Stimulated activated CD4-positive, alpha-beta T cell treated with anti-CD3 and anti-CD28 coated beads, Interleukin-2, amount 100 ng/mL, for 24 hours (primary cell): Measurements from ENCODE around the gene LARP4B.

Experiments
- DNase-seq, 2 donors: peaks; one replicate each; pipeline ENCODE4 v3.0.0-alpha.2; 2020

LARP4B gene

DNA sequence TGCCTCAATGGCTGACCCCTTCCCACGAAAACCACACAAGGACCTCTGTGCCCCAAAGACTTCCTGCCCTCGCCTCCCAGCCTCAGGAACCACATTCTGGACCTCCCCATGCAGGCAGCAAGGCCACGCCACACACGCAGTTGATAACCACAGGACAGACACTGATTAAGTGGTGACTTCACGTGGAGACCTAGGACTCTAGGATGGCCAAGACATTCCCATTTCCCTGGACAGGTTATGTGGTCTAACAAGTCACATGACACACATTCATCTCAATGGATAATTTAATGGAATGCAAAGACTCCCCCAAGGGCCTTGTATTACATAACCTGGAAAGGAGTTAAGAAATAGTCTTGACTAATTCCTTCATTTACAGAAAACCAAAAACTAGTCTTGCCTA, 110.2 kb downstream of the LARP4B start:
- DNase-seq, result no peak

DNA sequence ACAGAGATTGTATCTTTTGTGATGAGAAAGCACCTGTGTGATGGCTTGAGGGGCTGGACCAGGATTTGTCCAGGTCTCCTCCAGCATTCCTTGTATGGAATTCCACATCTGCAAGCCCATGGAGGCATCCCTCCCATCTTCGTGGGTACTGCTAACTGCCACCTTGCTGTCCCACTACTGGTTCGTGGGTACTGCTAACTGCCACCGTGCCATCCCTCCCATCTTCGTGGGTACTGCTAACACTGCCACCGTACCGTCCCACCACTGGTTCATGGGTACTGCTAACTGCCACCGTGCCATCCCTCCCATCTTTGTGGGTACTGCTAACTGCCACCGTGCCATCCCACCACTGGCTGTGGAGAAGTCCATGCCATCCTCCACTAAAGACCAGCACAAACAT, 111.7 kb downstream of the LARP4B start:
- DNase-seq, result no peak

DNA sequence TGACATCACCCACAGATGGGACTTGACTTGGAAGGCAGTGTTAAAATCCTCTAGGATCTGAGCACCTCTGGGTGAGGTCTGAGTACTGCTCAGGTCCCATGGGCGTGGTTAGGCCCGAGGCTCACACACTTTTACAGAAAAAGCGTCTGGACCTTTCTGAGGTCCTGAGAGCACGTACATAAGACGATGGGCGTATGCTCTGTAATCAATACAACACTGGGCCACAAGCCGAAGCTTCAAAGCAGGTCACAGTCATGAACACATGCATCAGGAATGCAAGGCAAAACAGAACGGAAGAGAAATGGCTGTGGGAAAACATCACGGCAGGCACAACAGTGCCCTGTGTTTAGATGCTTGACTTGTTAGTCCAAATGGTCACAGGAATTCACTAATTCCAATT, 112.2 kb downstream of the LARP4B start:
- DNase-seq, result no peak

DNA sequence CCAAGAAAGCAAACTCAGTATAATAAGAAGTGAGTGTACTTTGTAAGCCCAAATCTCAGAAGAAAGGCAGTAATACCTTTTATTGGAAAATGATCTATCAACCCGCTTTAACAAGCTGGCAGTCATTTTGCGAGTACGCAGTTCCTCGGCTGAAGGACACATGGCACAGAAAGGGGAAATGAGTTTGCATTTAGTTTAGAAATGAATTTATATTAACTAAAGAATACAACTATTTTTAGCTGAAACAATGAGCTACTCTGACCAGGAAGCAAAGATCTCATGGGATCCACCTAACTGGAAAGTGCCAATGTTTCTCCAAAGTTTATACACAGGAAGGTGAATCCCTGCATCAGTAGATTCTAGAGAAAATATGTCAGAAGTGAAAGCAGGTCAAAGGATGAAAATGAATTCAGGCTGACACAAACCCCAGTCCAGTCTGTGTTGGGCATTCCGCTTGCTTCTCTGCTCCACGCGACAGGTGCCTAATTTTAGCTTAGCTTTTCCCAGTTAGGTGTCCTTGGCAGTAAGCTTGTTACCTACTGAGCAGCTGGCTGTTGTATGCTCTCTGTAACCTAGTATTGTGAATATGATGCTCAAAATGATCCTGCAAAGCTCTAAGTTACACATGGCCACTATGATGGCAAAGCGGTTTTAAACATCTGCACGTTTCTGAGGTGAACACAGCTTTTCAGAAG, 112.8 kb downstream of the LARP4B start:
- DNase-seq, result no peak

DNA sequence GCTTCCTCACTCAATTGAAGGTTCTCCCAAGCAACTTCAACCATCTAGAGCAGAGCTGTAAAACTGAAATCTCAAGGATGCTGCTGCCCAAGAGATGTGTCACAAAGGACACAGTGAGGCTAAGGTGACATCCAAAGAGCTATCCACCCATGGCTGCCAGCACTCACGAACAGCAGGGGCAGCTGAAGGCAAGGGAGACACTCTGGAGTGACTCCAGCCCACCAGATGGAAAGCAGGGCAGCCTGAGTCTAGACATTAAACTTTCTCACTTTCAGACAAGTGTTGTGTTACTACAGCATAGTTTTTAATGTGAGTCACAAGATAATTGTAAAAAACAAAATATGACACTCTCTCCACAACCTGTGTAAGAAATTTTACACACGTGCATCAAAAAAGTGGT, 113.5 kb downstream of the LARP4B start:
- no peak for DNase-seq

DNA sequence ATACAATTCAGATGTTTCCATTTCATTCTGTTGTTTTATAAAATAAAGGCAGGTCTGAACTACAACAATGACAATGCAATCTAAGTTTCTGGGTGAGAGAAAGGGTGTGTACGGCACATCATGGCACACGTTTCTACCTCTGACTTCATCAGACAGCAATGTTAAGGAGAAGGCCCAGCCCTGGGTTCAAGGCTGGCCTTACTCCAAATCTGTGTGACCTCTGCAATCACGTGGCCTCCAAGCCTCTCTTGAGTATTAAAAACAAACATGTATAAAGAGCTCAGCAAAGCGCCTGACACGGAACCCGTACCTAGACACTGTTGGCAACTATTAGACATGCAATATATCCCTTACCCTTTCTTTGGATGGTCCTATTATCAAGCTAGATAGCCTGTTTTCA, 114.1 kb downstream of the LARP4B start:
- DNase-seq, result no peak

DNA sequence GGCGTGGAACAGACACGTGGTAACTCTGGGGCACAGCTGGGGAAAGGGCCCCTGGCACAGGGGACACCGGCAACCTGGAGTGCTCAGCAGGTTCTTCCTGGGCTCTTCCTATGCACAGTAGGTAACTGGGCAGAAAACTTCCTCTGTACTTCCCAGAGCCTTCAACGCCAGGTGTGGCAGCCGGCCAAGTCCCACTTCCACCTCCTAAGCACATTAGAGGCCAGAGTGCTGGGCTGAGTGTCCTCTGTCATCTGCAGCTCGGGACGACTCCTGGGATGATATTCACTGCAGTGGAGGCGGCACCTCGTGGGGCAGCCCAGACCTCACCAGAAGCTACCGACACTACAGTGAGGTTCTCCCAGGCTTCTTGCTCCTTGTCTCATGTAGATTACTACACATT, 114.5 kb downstream of the LARP4B start:
- DNase-seq, result no peak

DNA sequence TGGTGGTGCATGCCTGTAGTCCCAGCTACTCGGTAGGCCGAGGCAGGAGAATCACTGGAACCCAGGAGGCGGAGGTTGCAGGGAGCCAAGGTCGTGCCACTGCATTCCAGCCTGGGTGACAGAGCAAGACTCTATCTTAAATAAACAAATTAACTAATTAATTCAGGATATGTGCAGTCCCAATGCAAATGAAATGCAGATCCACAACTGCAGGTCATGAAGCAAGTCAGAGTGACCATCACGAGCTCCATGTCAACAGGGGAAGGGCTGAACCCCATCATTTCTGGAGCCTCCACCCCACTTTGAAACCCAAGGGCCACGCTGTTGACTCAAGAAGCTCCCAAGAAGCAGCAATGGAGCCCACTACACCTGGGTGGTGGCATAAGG, 115.4 kb downstream of the LARP4B start:
- no peak for DNase-seq

DNA sequence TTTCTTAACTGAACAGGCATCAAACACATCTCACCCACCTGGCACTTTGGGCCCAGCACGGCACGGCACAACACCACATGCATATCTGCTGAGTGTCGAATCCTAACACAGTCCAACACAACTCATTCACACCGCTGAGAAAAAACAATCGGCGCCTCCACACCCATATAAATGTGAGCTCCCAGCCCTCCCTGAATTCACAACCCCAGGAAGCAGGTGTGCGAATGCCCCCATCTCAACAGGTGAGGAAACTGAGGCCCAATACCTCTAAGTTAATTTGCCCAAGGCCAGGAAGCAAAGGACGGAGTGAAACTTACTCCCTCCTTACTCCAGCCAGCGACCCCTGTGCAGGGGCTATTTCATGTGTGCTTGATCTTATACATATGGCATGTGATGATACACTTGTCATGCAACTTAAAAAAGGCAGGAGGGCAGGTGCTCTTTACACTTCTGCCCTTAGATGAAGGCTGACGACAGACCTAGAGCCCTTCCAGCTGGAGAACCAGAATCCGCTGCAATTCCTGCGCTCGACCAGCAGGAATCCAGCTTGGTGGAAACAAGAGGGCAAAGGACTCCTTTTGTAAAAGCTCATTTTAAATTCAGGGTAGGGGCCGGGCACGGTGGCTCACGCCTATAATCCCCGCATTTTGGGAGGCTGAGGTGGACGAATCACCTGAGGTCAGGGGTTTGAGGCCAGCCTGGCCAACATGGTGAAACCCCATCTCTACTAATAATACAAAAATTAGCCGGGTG, 116.0 kb downstream of the LARP4B start:
- DNase-seq, result no peak

DNA sequence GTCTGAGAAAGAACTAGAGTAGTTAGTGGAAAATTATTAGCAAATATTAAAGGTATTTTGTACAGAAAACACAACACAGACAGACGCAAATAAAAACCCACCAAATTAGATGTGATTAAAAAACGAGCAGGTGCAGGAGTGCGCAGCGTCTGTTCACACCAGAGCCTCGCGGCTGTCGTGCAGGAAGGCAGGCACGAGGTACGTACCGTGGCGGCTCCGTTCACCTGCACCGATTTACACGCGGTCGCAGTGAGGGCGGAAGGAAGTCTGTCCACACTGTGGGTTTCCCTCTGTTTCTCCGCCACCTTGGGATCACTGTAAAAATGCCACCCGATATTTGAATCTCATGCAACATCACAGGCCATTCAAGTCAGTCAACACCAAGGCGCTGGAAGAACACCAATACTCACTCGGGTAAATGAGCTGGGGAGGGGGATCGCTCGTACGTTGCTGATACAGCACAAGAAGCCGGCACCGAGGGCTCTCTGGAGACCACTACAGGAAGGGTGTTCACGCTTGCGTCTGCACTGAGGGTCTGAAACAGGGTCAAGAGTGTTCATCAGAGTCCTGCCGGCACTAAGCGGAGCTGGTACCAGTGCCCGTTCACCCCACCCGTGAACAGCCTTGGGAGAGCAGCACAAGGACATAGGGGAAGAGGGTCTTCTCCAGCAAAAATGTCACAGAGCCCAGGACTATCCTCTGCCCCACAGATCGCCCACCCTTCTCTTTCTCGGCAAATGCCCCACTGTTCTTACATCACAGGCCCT, 116.8 kb downstream of the LARP4B start:
- no peak for DNase-seq

DNA sequence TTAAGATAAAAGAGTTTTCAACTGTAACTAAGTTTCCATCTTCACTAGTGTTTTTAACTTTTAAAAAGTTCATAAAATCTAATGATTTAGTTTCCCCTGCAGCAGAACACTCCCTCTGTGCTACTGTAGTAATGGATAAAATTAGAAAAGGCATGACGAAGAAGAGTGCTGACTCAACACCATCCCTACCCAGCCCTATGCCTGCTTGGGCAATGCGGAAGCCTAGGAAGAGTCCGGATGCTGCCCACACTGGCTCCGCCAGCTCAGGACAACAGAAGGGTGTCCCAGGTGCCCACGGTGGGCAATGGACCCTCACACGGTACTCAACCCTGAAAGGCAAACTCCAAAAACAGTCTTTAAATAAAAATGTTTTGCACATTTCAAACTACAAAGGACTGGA, 118.2 kb downstream of the LARP4B start:
- no peak for DNase-seq

DNA sequence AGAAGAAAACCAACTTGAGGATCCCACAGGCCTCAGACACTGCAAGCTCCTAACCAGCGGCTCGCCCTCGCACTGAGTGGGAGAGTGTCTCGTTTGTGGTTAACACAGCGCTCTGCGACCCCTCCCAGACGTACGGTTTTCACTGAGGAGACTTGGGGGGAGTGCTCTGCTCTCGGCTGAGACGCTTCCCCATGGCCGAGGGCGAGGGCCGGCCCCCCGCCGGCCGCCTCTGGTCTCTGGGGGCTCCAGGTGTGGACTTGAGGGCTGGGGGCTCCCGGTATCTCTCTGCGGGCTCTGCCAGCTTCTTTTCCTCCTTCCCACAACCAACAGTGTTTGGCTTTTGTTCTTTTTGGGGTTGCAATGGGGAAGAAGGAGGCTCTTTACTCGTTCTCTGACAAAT, 118.7 kb downstream of the LARP4B start:
- no peak for DNase-seq

DNA sequence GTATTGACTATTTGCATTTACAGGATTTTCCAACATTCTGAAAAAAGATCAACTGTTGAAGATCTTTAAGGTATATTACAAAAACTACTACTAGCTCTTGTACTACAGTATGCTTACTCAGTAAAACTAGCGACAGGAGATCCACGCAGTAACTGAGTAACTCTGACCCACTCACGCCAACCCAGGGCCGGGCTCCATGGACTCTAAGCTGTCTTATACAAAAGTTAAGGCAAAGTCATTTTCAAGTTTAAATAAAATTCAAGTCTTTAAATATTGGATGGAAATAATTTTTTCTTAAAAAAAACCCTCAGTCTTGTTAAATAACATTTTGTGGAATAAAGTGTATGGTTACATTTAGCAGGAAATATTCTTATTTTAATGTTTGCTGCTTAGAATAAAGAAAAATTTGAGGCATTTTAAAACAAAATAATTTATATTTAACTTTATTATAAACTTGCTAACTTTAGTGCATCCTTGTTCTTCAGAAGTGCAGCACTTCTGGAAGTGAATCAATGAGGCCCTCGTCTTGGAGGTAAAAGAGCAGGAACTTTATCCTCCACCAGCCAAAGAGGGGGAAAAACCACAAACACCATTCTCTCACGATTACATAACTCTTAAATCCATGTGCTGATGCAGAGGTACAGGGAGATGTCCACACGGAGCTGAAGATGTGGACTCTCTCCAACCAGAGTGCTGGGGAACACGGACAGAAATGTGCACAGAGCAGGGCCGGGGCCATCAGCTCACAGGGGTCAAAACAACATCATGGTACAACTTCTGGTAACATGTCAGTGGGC, 119.9 kb downstream of the LARP4B start:
- DNase-seq, result no peak

DNA sequence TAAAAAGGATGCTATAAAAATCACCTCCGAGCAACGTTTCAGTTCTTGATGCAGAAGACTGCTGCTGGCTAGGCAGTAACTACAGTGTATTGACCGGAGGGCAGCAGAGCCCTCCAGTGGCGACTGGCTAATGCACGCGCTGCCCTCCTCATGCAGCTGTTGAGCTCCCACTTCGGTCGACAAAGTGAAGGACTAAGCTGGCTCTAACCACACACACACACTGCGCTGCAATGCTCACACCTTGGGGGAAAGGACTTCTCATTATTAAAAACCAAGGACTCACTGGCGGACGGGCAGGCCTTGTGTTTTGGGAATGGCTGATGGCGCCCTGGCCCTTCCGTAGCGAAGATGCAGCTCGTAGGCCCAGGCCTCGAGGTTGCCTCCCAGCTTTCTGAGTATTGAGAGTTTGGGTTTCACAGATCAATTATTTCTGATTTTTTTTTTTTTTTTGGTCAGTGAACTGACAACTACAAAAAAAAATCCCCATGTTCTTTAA, 121.1 kb downstream of the LARP4B start:
- DNase-seq, result no peak

DNA sequence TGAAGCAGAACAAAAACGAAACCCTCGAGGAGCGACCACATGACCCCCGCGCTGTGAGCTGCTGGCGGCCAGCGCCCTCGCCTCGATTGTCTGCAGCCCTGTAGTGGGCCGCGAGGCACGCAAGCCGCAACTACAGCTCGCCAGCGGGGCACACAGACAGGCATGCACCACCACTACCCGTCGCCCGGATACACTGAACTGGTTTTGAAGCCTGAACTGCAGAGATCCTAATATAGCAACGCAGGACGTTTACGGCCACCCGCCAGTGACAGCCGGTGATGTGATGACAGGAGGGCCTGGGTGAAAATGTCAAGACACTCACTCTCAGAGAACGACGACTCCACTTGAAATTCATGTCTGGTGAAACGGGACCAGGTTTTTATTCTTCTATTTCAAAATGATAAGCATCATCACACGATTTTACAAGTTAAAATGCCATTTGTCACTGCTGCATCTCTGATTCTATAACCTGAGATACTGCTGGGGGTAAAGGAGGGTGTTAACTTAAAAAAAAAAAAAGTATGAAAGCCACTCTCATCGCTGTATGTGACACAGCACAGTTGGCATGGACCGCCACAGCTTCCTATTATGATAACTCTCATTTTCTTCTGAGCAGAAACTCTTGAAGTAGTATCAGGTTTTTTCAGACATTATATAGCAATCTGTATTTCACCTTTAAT, 121.7 kb downstream of the LARP4B start:
- DNase-seq, result no peak

DNA sequence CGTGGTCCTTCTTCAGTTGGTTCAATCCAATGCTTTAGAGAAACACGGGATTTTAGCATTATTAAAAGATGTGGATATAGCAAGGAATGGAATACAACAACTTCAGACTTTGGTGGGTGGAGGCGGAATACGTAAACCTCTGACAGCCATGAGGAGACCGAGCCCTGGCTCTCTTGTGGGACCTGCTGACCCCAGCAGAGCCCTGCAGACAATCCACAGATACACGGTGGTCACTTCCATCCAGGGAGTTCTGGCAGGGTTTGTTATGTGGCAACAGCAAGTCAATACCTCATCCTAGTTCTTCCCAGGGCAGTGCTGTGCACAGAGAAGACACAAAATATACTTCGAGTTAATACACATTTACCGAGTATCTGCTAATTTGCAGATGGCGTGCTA, 123.5 kb downstream of the LARP4B start:
- no peak for DNase-seq

DNA sequence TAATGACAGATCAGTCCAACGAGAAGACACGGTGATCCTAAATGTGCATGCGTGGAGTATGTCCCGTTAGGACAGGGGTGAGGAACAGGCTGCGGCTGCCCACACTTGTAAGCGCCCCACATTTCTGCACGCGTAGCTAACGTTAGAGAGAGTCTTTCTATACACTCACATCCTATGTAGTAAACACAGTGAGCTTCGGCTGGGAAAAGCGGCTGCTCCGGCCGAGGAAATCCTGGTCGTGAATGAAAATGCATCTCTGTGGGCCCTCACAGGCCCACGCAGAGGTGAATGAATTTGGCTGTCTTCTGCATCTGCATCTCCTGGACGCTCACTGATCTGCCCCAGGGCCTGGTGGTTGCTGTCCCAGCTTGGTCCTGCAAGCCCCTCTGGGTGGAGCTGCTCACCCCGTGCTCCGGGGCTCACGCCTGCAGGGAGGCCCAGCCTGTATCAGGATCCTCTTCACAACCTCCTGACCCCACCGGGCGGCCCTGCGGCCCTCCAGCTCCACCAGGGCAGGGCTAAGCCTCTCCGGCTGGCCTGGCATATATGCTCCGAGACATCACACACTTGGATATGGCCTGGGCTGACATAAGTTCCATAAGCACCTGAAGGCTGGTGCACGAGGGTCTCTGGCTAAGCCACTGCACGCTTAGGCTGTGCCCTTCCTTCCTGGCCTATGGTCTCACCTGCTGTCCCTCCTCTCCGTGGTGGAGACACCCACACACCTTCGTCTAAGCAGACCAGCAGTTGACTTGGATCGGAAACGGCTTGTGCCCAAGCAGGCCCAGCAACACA, 124.1 kb downstream of the LARP4B start:
- DNase-seq, result no peak

DNA sequence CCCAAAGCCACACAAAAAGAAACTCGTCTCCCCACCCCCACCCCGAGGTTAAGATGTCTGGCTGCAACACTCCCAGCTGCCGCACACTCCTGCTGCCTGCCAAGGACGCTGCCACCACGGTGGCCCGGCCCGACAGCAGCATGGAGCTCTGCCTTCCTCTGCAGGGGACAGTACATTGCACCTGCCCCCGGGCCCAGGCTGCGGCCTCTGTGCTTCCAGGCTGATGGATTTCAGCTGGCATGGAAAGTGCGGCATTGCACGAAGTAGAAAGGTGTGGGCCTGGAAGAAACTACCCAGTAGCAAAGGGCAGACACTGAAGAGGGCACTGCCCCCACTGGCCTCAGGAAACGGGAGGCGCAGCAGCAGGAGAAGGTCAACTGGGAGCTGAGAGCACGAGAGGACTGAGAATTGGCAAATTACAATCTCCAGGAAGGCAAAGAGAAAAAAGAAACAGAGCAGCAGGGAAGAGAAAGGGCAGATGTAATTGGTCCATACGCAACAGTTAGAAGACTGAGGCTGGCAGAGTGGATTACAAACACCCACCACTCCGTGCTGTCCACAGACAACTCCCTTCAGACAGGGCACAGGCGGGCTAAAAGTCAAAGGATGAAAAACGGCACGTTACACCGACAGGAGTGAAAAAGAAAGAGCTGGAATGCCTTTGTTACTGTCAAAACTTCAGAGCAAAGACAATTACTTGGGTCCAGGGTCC, 124.9 kb downstream of the LARP4B start:
- DNase-seq, result no peak

DNA sequence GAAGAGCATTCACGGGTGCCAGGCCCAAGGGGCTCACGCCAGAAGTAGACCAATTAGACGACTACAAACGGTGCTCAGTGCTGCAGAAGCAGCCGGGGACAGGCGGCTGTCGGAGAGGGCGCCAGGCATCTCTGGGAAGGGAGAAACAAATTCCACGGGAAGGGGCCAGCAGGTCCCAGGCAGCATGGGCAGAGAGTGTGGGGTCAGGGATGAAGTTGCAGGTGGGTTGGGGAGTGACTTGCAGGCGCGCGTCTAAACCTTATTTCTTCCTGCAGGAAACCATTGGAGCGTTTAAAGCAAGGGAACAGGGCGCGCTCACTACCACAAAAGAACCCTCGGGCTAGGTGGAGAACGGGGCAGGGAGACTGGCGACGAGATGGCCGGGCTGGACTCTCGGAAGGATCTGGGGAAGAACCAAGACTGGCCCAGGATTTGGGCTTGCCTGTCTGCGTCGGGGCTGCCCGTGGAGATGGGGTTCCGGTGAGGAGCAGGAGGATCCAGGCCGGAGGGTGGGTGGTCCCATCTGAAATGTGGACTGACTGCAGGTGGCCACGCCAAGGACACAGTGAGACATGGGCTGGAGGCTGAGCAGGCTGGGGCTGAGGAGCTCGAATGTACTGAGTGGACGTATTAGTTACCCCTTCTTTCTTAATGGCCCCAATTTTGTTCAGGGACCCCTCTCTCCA, 125.7 kb downstream of the LARP4B start:
- no peak for DNase-seq
